Erythroblast (primary cell): ENCODE measurements around the gene CD79A.

Experiments used
- DNase-seq, 2 experiments: peaks; one replicate each; lab custom pipeline; 2025; lab: John Stamatoyannopoulos, UW
- GATA1 ChIP-seq: IDR thresholded peaks from 2 replicates; pipeline ENCODE4 v1.6.1; 2011; ENCODE audit warnings: low read depth, mild to moderate bottlenecking, control low read depth, low read length, moderate library complexity
- POLR2A ChIP-seq: IDR thresholded peaks from 2 replicates; pipeline ENCODE4 v1.6.1; 2011; ENCODE audit warnings: mild to moderate bottlenecking, low read length

CD79A gene

DNA sequence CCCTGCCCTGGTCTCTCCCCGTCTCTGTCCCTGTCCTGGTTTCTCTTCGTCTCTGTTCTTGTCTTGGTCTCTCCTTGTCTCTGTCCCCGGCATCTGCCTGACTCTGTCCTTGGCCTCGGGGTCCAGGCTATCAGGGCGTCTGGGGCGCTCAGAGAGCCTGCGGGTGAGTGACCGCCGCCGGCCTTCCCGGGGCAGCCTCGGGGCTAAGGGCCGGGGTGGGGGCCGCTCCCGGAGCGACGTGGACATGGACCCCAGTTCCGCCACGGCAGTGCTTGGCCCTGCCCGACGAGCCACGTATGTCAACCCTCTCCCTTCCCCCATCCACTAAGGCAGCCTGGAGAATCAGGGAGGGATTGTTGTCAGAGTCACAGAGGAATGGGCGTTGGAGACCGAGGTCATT lies 20.7 kb downstream of the CD79A start:
- TF ChIP-seq GATA1 (no peak), POLR2A (no peak)
- DNase-seq = no peak

GRCh38 chr19:41898235-41898634 lies 21.2 kb downstream of the CD79A start:
- no peak for DNase-seq
- no peak for TF ChIP-seq GATA1
- no peak for TF ChIP-seq POLR2A

DNA sequence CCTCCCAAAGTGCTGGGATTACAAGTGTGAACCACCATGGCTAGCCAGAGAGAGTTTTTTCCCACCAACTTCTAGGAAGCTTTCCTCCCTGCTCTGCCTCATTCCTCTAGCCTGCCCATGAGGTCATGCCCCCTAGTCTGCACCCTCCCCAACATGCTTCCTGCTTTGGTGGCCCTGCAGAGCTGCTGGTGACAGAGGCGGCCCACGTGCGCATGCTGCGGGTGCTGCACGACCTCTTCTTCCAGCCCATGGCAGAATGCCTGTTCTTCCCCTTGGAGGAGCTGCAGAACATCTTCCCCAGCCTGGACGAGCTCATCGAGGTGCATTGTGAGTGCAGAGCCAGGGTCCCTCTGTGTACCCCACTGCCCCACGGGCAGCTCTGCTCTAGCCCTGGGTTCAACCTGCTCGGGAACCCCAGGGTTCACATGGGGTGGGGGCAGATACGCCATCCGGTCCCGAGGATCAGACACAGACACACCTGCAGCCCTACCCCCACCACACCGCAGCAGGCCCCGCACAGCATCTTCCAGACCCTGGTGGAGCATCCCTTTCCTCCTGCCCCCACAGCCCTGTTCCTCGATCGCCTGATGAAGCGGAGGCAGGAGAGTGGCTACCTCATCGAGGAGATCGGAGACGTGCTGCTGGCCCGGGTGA lies 24.8 kb downstream of the CD79A start:
- DNase-seq = no peak
- TF ChIP-seq POLR2A (no peak), GATA1 (no peak)

DNA sequence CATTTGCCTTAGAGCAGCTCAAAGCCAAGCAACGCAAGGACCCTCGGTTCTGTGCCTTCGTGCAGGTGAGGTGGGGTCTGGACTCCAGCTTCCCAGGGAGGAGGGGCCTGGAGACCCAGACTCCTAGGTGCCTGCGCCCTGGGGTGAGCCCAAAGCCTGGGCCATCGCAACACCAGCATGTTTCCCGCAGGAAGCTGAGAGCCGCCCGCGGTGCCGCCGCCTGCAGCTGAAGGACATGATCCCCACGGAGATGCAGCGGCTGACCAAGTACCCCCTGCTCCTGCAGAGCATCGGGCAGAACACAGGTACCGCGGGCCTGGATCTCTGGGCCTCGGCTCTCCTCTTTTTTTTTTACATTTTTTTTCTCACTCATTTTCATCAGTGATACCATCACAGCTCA lies 25.5 kb downstream of the CD79A start:
- no peak for TF ChIP-seq GATA1
- TF ChIP-seq POLR2A = no peak
- no peak for DNase-seq

GRCh38 chr19:41903193-41903953 lies 26.3 kb downstream of the CD79A start:
- no peak for DNase-seq
- no peak for TF ChIP-seq GATA1
- TF ChIP-seq POLR2A = no peak

- TF ChIP-seq POLR2A (no peak), GATA1 (no peak)
- DNase-seq = no peak
Observed at GRCh38 chr19:41904118-41904870, 27.2 kb downstream of the CD79A start.

- DNase-seq = no peak
- TF ChIP-seq GATA1 = no peak
- TF ChIP-seq POLR2A = no peak
Observed at GRCh38 chr19:41905273-41906002, 28.4 kb downstream of the CD79A start.

GRCh38 chr19:41906271-41906670 lies 29.2 kb downstream of the CD79A start:
- TF ChIP-seq POLR2A (no peak), GATA1 (no peak)
- no peak for DNase-seq

- DNase-seq = no peak
- TF ChIP-seq GATA1 = no peak
- no peak for TF ChIP-seq POLR2A
Observed at GRCh38 chr19:41906916-41907680, 30.0 kb downstream of the CD79A start.

DNA sequence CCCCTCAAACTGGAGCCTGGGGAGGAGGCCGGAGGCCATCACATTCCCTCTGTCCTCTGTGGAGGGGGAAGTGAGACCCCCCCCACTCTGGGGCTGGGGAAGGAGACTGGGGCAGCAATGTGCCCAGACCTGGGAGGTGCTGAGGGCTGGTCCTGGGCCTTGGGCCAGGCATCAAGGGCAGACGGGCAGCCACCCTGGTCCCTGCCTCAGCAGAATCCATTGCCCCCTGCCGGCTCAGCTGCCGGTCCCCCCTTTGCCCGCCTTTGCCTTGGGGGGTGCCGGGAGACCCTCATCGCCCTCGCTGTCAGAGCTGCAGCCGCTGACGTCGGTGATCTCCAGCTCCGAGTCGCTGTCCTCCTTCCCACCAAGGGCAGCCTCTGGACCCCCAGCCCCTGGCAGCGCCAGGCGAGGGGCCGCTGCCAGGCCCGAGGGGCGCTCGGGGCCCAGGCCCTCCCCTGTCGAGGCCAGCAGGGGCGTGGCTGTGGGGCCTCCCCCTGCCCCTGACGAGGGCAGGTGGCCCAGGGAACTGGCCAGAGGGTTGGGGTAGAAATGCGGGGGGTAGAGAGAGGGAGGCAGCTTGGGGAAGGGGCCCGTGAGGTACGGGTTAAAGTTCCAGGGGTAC lies 31.0 kb downstream of the CD79A start:
- no peak for DNase-seq
- no peak for TF ChIP-seq GATA1
- no peak for TF ChIP-seq POLR2A

DNA sequence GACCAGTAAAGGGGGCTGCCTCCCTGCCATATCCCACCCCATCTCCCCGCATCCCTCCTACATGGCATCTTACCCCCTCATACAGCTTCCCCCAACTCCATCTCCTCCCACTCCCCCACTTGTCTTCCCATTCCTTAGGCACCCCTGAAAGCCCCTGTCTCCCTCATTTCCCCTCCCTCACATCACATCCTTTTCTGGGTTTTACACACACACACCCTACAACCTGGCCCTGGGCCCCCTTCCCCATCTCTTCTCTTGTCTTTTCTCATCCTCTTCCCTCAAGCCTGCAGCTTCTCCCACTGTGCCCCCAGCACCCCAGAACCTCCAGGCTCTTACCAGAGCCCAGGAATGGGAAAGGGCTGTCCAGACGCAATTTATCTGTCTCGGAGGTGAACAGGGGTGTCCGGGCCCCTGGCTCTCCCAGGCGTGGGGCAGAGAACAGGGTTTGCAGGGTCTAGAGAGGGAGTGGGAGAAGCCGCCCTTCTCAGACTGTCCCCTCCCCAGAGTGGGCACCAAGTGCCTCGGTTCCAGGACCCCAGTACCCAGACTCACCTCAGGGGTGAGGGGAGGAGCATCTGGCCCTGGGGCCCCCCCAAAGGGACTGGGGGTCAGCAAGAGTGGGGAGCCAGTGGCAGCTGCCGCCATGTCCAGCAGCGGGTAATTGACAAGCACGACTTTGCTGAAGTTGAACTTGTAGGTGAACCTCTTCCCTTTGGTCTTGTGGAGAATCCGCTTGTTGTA lies 31.8 kb downstream of the CD79A start:
- no peak for DNase-seq
- TF ChIP-seq GATA1 (no peak), POLR2A (no peak)

DNA sequence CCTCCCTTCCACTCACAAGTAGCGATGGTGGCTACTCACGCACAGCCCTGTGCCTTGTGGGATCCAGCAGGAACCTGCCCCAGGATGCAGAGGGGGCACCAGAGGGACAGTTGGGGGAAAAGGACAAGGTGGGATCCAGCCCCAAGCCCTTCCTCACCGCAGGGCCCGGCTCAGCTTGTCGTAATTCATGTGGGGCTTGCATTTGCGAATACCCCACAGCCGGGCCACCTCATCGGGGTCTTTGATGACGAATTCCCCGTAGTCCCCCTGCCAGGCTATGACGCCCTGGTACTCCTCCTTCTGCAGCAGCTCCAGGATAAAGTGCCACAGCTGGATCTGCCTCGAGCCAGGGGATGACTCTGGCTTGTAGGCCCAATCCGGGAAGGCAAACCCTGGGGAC lies 32.6 kb downstream of the CD79A start:
- no peak for TF ChIP-seq GATA1
- TF ChIP-seq POLR2A = no peak
- no peak for DNase-seq
